D721Med (cell line): ENCODE data around the gene CPPED1.
"Not testable (repeated sequence)": the region's sequence is repeated elsewhere in the genome, so short reads cannot be mapped to it uniquely, and the experiment has no call there.

ENCODE experiments used
- DNase-seq: peaks from one replicate; pipeline ENCODE4 v3.0.0; 2011; ENCODE audit warnings: low spot score; ENCODE audit not compliant: insufficient read length
- FAIRE-seq: peaks from 2 replicates; lab custom pipeline; 2011; peaks lifted over from hg19 to GRCh38; lab: Jason Lieb, UNC
- CTCF ChIP-seq: IDR thresholded peaks from 2 replicates; pipeline ENCODE4 v1.5.1; 2012; ENCODE audit warnings: mild to moderate bottlenecking, control low read depth; ENCODE audit not compliant: insufficient read depth; ENCODE audit errors: missing control alignments

Gene CPPED1

GRCh38 chr16:12798846-12799245 is 4.8 kb downstream of the CPPED1 start:
- TF ChIP-seq CTCF, result no peak
- FAIRE-seq (no peak), DNase-seq (no peak)

- DNase-seq (no peak), FAIRE-seq (no peak)
- no peak for TF ChIP-seq CTCF
These were observed 5.5 kb downstream of the CPPED1 start for GRCh38 chr16:12798171-12798570.

GRCh38 chr16:12796498-12796897 is 7.2 kb downstream of the CPPED1 start:
- DNase-seq (no peak), FAIRE-seq (no peak)
- TF ChIP-seq CTCF, result no peak

- TF ChIP-seq CTCF, result no peak
- DNase-seq (no peak), FAIRE-seq (no peak)
These were observed 8.9 kb downstream of the CPPED1 start for GRCh38 chr16:12794486-12795387.

- TF ChIP-seq CTCF, result no peak
- FAIRE-seq (no peak), DNase-seq (no peak)
These were observed 9.8 kb downstream of the CPPED1 start for GRCh38 chr16:12793865-12794240.

- TF ChIP-seq CTCF, result no peak
- FAIRE-seq (no peak), DNase-seq (no peak)
These were observed 10.4 kb downstream of the CPPED1 start for GRCh38 chr16:12793120-12793864.

- DNase-seq, FAIRE-seq: not testable (repeated sequence)
These were observed 11.2 kb downstream of the CPPED1 start for GRCh38 chr16:12792528-12792927.
